ENCODE measurements around the gene NUDCD3.

GRCh38 chr7:44517175-44517574 lies 26.7 kb upstream of the NUDCD3 start:
- TF ChIP-seq, protein P1, sequence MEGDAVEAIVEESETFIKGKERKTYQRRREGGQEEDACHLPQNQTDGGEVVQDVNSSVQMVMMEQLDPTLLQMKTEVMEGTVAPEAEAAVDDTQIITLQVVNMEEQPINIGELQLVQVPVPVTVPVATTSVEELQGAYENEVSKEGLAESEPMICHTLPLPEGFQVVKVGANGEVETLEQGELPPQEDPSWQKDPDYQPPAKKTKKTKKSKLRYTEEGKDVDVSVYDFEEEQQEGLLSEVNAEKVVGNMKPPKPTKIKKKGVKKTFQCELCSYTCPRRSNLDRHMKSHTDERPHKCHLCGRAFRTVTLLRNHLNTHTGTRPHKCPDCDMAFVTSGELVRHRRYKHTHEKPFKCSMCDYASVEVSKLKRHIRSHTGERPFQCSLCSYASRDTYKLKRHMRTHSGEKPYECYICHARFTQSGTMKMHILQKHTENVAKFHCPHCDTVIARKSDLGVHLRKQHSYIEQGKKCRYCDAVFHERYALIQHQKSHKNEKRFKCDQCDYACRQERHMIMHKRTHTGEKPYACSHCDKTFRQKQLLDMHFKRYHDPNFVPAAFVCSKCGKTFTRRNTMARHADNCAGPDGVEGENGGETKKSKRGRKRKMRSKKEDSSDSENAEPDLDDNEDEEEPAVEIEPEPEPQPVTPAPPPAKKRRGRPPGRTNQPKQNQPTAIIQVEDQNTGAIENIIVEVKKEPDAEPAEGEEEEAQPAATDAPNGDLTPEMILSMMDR (conservative IDR thresholded peaks at IDR 0.05; ENCODE audit: low read depth, low read length), result no peak
- no peak for TF ChIP-seq EZH2phosphoT487 (IDR thresholded peaks at IDR 0.05; ENCODE audit: borderline replicate concordance, low read length)

Measured in PC-3 (cell line).